CD14-positive monocyte (primary cell): Measurements from ENCODE around the gene CREB5. TPM values are rescaled to one million over a fixed set of nuclear protein-coding genes. Genes with fewer than 3 reads are reported as not detected.

Experiments
- DNase-seq, 3 donors: peaks; one replicate each; pipeline ENCODE4 v3.0.0-alpha.2; 2011 to 2022
- H2AFZ ChIP-seq: 2 replicates; pipeline ENCODE4 v1.6.0; 2012; ENCODE audit warnings: mild to moderate bottlenecking, low read depth, low read length, inconsistent platforms; ENCODE audit not compliant: insufficient read depth, poor library complexity, severe bottlenecking
- H3K27ac ChIP-seq, 2 donors: 1 replicate in 1 of 2; 2 replicates in 1 of 2; pipeline ENCODE4 v1.5.1; 2012 to 2013; ENCODE audit warnings: low read length in 2 of 2, control low read depth in 1 of 2, inconsistent platforms in 1 of 2, low read depth in 1 of 2, mild to moderate bottlenecking in 1 of 2
- H3K27me3 ChIP-seq, 2 donors: one replicate each; pipeline versions ENCODE4 v1.6.0 to v1.6.1; 2011 to 2013; ENCODE audit warnings: low read length in 2 of 2; ENCODE audit not compliant: control insufficient read depth in 2 of 2, insufficient read depth in 2 of 2
- H3K36me3 ChIP-seq, 2 donors: replicated peaks in 1 of 2; 1 replicate in 1 of 2; 2 replicates in 1 of 2; pipeline versions ENCODE4 v1.5.1 to v1.6.1; 2012 to 2013; ENCODE audit warnings: low read length in 2 of 2, control low read depth in 1 of 2, inconsistent platforms in 1 of 2, mild to moderate bottlenecking in 1 of 2; ENCODE audit not compliant: insufficient read depth in 2 of 2, control insufficient read depth in 1 of 2
- H3K4me1 ChIP-seq, 2 donors: 1 replicate in 1 of 2; 2 replicates in 1 of 2; pipeline versions ENCODE4 v1.5.1 to v1.6.1; 2012 to 2013; ENCODE audit warnings: low read length in 2 of 2, control low read depth in 1 of 2, inconsistent platforms in 1 of 2, mild to moderate bottlenecking in 1 of 2, moderate library complexity in 1 of 2; ENCODE audit not compliant: insufficient read depth in 2 of 2, control insufficient read depth in 1 of 2
- H3K4me2 ChIP-seq: replicated peaks from 2 replicates; pipeline ENCODE3; 2012; ENCODE audit warnings: low read length, moderate library complexity, mild to moderate bottlenecking; ENCODE audit not compliant: poor library complexity, severe bottlenecking; ENCODE audit errors: extremely low read depth
- H3K4me3 ChIP-seq, 3 experiments: fragments of 200-600 bp in 1 of 3; sonication (generic) in 1 of 3; replicated peaks in 1 of 3; 1 replicate in 2 of 3; 2 replicates in 1 of 3; pipeline ENCODE4 v1.5.1; 2011 to 2013; ENCODE audit warnings: low read length in 3 of 3, mild to moderate bottlenecking in 3 of 3, control low read depth in 2 of 3, low read depth in 2 of 3, inconsistent platforms in 1 of 3, moderate library complexity in 1 of 3
- H3K79me2 ChIP-seq: 2 replicates; pipeline ENCODE4 v1.6.0; 2012; ENCODE audit warnings: mild to moderate bottlenecking, control low read depth, inconsistent platforms, low read length, moderate library complexity; ENCODE audit not compliant: insufficient read depth
- H3K9ac ChIP-seq: 2 replicates; pipeline ENCODE4 v1.6.0; 2017; ENCODE audit warnings: low read length, mild to moderate bottlenecking; ENCODE audit not compliant: insufficient read depth, poor library complexity, severe bottlenecking
- H3K9me3 ChIP-seq, 2 donors: replicated peaks in 1 of 2; 1 replicate in 1 of 2; 2 replicates in 1 of 2; pipeline versions ENCODE4 v1.5.1 to v1.6.1; 2012 to 2013; ENCODE audit warnings: low read length in 2 of 2, control low read depth in 1 of 2; ENCODE audit not compliant: control insufficient read depth in 1 of 2, insufficient read depth in 1 of 2
- H4K20me1 ChIP-seq: 2 replicates; pipeline ENCODE4 v1.6.0; 2012; ENCODE audit warnings: mild to moderate bottlenecking, low read length, control low read depth, moderate library complexity; ENCODE audit not compliant: insufficient read depth
- H3K27ac Mint-ChIP-seq, 7 donors: one replicate each; pipeline ENCODE4 v1.8.0; 2020; ENCODE audit warnings: mild to moderate bottlenecking in 7 of 7, mixed read lengths in 7 of 7, moderate library complexity in 6 of 7, inconsistent platforms in 2 of 7
- H3K27me3 Mint-ChIP-seq, 3 donors: one replicate each; pipeline ENCODE4 v1.8.0; 2021 to 2022; ENCODE audit warnings: low read depth in 3 of 3, mild to moderate bottlenecking in 3 of 3, mixed read lengths in 3 of 3, moderate library complexity in 3 of 3, inconsistent platforms in 1 of 3
- H3K36me3 Mint-ChIP-seq, 2 donors: one replicate each; pipeline ENCODE4 v1.8.0; 2020; ENCODE audit warnings: mixed read lengths in 2 of 2, inconsistent platforms in 1 of 2, mild to moderate bottlenecking in 1 of 2
- H3K4me1 Mint-ChIP-seq: one replicate; pipeline ENCODE4 v1.8.0; 2020; ENCODE audit warnings: mild to moderate bottlenecking, mixed read lengths
- H3K4me3 Mint-ChIP-seq, 2 donors: one replicate each; pipeline ENCODE4 v1.8.0; 2020; ENCODE audit warnings: mild to moderate bottlenecking in 2 of 2, mixed read lengths in 2 of 2, moderate library complexity in 1 of 2
- H3K9me3 Mint-ChIP-seq, 7 donors: one replicate each; pipeline ENCODE4 v1.8.0; 2020 to 2022; ENCODE audit warnings: mixed read lengths in 7 of 7, mild to moderate bottlenecking in 6 of 7, moderate library complexity in 6 of 7, inconsistent platforms in 2 of 7
- CTCF ChIP-seq: fragments of 200-600 bp; IDR thresholded peaks from one replicate; pipeline ENCODE4 v1.8.0; 2022; ENCODE audit warnings: antibody characterized with exemption, mild to moderate bottlenecking
- WGBS: methylation state at CpG from one replicate; pipeline ENCODE4 v1.1.5; 2013; ENCODE audit warnings: missing lambda C conversion rate; ENCODE audit not compliant: insufficient coverage; 5-methylcytosine and 5-hydroxymethylcytosine counted together
- intact Hi-C, 2 donors: fragments of 100-400 bp; cut with micrococcal nuclease; formaldehyde crosslinking; loops; one replicate each; pipeline versions ENCODE4 v1.15.0 to v1.15.1; 2023
- polyA plus RNA-seq, 3 donors: library from polyadenylated mRNA; depleted of rRNA in 1 of 3; unstranded in 2 of 3; stranded (reverse) in 1 of 3; fragments of 300-500 nt in 2 of 3; fragments of >200 nt in 1 of 3; fragmentation: Illumina TruSeq in 2 of 3; gene quantifications; 1 replicate in 2 of 3; 2 replicates in 1 of 3; pipeline ENCODE4 v1.2.3, GENCODE V29; 2012 to 2021

Gene CREB5
- polyA plus RNA-seq, 3 donors, result 25.1 to 72.3 (median 44.2) TPM

- no peak overlapping the region for H3K9ac ChIP-seq
- no peaks in the 10 kb centered on the region for H3K4me1 Mint-ChIP-seq
- H3K27me3 ChIP-seq, result no peaks in the 10 kb centered on the region
- no peaks in the 10 kb centered on the region for H3K9me3 Mint-ChIP-seq
- H3K79me2 ChIP-seq, result no peaks in the 10 kb centered on the region
- peaks cover 0 to 2% (median 0%) of the 10 kb centered on the region in 3 donors for H3K27me3 Mint-ChIP-seq
- H3K4me1 ChIP-seq, result no peaks in the 10 kb centered on the region
- no peak overlapping the region for H3K4me2 ChIP-seq
- no peak overlapping the region for H2AFZ ChIP-seq
- H3K4me3 ChIP-seq, result no peak overlapping the region
- no peak for TF ChIP-seq CTCF
- H3K4me3 Mint-ChIP-seq, result no peak overlapping the region
- intact Hi-C loops, result no loop called here
- H3K27ac ChIP-seq, result no peak overlapping the region
- no peaks in the 10 kb centered on the region for H3K36me3 ChIP-seq
- no peak for DNase-seq
- no peaks in the 10 kb centered on the region for H3K36me3 Mint-ChIP-seq
- WGBS, result no CpG with 5 or more reads among the region's 3 CpGs
- no peaks in the 10 kb centered on the region for H3K9me3 ChIP-seq
- H4K20me1 ChIP-seq, result no peaks in the 10 kb centered on the region
- H3K27ac Mint-ChIP-seq, result no peak overlapping the region
These were observed 68.3 kb downstream of the CREB5 start for GRCh38 chr7:28480595-28480994.

GRCh38 chr7:28481091-28481926 is 69.0 kb downstream of the CREB5 start:
- H2AFZ ChIP-seq, result no peak overlapping the region
- H3K4me2 ChIP-seq, result no peak overlapping the region

More at GRCh38 chr7:28481091-28481926, 69.0 kb downstream of the CREB5 start:
- peaks cover 0 to 2% (median 0%) of the 10 kb centered on the region in 3 donors for H3K27me3 Mint-ChIP-seq
- no peaks in the 10 kb centered on the region for H3K27me3 ChIP-seq
- no peaks in the 10 kb centered on the region for H3K36me3 ChIP-seq
- intact Hi-C loops, result no loop called here
- H3K9me3 Mint-ChIP-seq, result no peaks in the 10 kb centered on the region
- no peaks in the 10 kb centered on the region for H3K36me3 Mint-ChIP-seq
- no peaks in the 10 kb centered on the region for H3K4me1 Mint-ChIP-seq
- DNase-seq, result no peak
- no peak overlapping the region for H3K27ac Mint-ChIP-seq
- no peak overlapping the region for H3K4me3 Mint-ChIP-seq
- H3K4me3 ChIP-seq, result no peak overlapping the region
- H3K4me1 ChIP-seq, result no peaks in the 10 kb centered on the region
- TF ChIP-seq CTCF, result no peak
- H3K27ac ChIP-seq, result no peak overlapping the region
- H4K20me1 ChIP-seq, result no peaks in the 10 kb centered on the region
- no peaks in the 10 kb centered on the region for H3K79me2 ChIP-seq
- H3K9ac ChIP-seq, result no peak overlapping the region
- 52% methylated on average over 2 of the region's 9 CpGs for WGBS
- H3K9me3 ChIP-seq, result no peaks in the 10 kb centered on the region
